Ishikawa (cell line): ENCODE data around the gene FAM181A.

Source experiments
- CEBPB ChIP-seq: IDR thresholded peaks from 2 replicates; pipeline ENCODE4 v1.6.1; 2012
- CREB1 ChIP-seq: IDR thresholded peaks from 2 replicates; pipeline ENCODE4 v1.6.1; 2012; ENCODE audit warnings: low read depth
- EGR1 ChIP-seq: IDR thresholded peaks from 2 replicates; pipeline ENCODE4 v1.6.1; 2012
- EP300 ChIP-seq: IDR thresholded peaks from 2 replicates; pipeline ENCODE4 v1.6.1; 2012; ENCODE audit warnings: borderline replicate concordance
- FOXM1 ChIP-seq: IDR thresholded peaks from 2 replicates; pipeline ENCODE4 v1.6.1; 2012; ENCODE audit warnings: low read depth, borderline replicate concordance
- NFIC ChIP-seq: IDR thresholded peaks from 2 replicates; pipeline ENCODE4 v1.6.1; 2012
- RAD21 ChIP-seq: IDR thresholded peaks from 2 replicates; pipeline ENCODE4 v1.6.1; 2012; ENCODE audit warnings: low read depth
- TAF1 ChIP-seq: IDR thresholded peaks from 2 replicates; pipeline ENCODE4 v1.6.1; 2012; ENCODE audit warnings: low read depth, mild to moderate bottlenecking
- TCF12 ChIP-seq: IDR thresholded peaks from 2 replicates; pipeline ENCODE4 v1.6.1; 2012; ENCODE audit warnings: low read depth
- TEAD4 ChIP-seq: IDR thresholded peaks from 2 replicates; pipeline ENCODE4 v1.6.1; 2012
- YY1 ChIP-seq: IDR thresholded peaks from 2 replicates; pipeline ENCODE4 v1.6.1; 2012; ENCODE audit warnings: low read depth
- ZBTB7A ChIP-seq: IDR thresholded peaks from 2 replicates; pipeline ENCODE4 v1.6.1; 2012; ENCODE audit warnings: low read depth
- TF ChIP-seq, protein P1 (sequence below): IDR thresholded peaks from 2 replicates; pipeline ENCODE4 v1.6.1; 2012
- TF ChIP-seq, protein P2 (sequence below): IDR thresholded peaks from 2 replicates; pipeline ENCODE4 v1.6.1; 2012
- TF ChIP-seq, protein P3 (sequence below): IDR thresholded peaks from 2 replicates; pipeline ENCODE4 v1.6.1; 2012; ENCODE audit warnings: low read depth, mild to moderate bottlenecking

Gene FAM181A

DNA sequence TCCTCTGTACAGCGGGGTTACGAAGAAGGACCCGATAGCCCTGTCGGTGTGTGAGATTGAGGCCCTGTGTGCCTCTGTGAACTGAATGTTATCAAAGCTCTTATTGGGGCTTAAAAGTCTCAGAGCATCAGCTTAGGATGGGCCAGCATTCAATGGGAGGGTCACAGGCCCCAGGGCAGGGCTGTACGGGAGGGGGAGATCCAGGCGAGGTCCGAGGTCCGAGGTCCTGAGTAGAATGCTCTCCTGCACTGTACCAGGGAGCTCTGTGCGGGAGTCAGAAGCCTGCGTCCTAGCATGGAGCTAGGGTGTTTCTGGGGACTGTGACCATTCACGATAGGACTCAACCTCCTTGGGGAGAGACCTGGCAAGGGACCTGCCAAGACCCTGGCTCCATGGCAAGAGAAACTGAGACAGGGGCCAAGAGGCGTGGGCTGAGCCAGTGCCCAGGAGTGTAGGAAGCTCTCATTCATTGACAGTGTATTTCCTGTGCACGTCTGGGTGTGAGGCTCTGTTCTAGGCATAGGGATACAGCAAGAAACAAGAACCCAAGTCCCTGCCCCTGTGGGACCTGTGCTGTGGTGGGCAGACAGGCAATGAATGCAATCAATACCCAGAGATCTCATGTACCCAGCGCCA lies 12.0 kb upstream of the FAM181A start:
- no peak for TF ChIP-seq EP300
- TF ChIP-seq, protein P1, sequence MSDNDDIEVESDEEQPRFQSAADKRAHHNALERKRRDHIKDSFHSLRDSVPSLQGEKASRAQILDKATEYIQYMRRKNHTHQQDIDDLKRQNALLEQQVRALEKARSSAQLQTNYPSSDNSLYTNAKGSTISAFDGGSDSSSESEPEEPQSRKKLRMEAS = no peak
- TF ChIP-seq TEAD4 = no peak
- no peak for TF ChIP-seq TCF12
- no peak for TF ChIP-seq CREB1
- TF ChIP-seq TAF1 = no peak
- TF ChIP-seq, protein P2, sequence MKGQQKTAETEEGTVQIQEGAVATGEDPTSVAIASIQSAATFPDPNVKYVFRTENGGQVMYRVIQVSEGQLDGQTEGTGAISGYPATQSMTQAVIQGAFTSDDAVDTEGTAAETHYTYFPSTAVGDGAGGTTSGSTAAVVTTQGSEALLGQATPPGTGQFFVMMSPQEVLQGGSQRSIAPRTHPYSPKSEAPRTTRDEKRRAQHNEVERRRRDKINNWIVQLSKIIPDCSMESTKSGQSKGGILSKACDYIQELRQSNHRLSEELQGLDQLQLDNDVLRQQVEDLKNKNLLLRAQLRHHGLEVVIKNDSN = no peak
- no peak for TF ChIP-seq RAD21
- no peak for TF ChIP-seq FOXM1
- TF ChIP-seq NFIC = no peak
- TF ChIP-seq, protein P3, sequence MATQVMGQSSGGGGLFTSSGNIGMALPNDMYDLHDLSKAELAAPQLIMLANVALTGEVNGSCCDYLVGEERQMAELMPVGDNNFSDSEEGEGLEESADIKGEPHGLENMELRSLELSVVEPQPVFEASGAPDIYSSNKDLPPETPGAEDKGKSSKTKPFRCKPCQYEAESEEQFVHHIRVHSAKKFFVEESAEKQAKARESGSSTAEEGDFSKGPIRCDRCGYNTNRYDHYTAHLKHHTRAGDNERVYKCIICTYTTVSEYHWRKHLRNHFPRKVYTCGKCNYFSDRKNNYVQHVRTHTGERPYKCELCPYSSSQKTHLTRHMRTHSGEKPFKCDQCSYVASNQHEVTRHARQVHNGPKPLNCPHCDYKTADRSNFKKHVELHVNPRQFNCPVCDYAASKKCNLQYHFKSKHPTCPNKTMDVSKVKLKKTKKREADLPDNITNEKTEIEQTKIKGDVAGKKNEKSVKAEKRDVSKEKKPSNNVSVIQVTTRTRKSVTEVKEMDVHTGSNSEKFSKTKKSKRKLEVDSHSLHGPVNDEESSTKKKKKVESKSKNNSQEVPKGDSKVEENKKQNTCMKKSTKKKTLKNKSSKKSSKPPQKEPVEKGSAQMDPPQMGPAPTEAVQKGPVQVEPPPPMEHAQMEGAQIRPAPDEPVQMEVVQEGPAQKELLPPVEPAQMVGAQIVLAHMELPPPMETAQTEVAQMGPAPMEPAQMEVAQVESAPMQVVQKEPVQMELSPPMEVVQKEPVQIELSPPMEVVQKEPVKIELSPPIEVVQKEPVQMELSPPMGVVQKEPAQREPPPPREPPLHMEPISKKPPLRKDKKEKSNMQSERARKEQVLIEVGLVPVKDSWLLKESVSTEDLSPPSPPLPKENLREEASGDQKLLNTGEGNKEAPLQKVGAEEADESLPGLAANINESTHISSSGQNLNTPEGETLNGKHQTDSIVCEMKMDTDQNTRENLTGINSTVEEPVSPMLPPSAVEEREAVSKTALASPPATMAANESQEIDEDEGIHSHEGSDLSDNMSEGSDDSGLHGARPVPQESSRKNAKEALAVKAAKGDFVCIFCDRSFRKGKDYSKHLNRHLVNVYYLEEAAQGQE = no peak
- TF ChIP-seq EGR1 = no peak
- no peak for TF ChIP-seq CEBPB
- TF ChIP-seq YY1 = no peak
- TF ChIP-seq ZBTB7A = no peak

DNA sequence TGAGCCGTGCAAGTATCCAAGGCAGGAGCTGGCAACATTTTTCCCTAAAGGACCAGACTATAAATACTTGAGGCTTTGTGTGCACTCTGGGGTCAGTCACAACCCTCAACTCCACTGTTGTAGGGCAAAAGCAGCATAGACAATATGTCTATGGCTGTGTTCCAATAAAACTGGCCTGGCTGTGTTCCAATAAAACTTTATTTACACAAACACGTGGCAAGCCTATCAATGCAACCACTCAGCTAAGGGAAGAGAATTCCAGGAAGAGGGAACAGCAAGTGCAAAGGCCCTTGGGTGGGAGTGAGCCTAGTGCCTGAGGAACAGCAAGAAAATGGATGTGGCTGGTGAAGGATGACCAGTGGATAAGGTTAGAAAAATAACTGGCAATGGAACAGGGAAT lies 11.3 kb upstream of the FAM181A start:
- TF ChIP-seq, protein P3 = no peak
- TF ChIP-seq RAD21 = no peak

DNA sequence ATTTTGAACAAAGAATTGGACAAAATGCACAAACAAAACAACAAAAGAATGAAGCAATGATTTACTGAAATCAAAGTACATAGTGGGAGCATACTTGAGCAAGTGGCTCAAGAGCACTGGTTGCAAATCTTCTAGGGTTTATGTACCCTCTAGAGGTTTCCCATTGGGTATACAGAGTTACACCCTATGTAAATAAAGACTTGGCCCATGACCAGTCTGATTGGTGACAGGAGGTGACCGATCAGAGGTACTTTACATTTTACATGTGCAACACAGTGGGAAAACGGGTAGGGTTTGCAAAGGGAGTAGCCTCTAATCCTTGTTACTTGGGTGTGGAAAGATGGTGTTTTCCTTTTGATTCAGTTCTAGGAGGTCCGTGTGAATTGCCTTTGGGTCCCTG lies 10.6 kb upstream of the FAM181A start:
- TF ChIP-seq RAD21 (no peak), CEBPB (no peak), TAF1 (no peak), TEAD4 (no peak), EP300 (no peak), FOXM1 (no peak), CREB1 (no peak), YY1 (no peak), NFIC (no peak), ZBTB7A (no peak), TCF12 (no peak), EGR1 (no peak)
- TF ChIP-seq, protein P3 = no peak
- TF ChIP-seq, protein P2 = no peak
- TF ChIP-seq, protein P1 = no peak

DNA sequence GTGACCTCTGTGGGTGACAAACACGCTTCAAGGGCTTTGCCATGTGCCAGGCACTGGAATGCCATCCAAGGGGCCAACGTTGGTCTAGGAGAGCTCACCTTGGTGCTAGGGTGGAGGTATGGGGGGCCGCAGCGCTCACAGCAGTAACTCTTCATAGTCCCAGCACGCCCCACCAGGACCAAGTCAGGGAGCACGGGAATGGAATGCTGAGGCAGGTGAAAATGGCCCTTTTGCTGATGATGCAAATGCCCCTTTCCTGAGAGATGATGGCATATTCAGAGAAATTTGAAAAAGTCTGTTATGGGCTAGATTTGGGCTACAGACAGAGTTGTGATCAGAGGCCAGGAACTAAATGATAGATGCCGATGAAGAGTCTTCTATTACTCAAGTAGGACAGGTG lies 10.0 kb upstream of the FAM181A start:
- TF ChIP-seq EP300 (no peak), TAF1 (no peak), EGR1 (no peak), RAD21 (no peak), ZBTB7A (no peak), YY1 (no peak), TCF12 (no peak), NFIC (no peak), CREB1 (no peak), FOXM1 (no peak), CEBPB (no peak), TEAD4 (no peak)
- TF ChIP-seq, protein P1 = no peak
- TF ChIP-seq, protein P3 = no peak
- TF ChIP-seq, protein P2 = no peak
